GM21723 (cell line): ENCODE measurements around the gene CEP170.
"Not testable (repeated sequence)": the region's sequence is repeated elsewhere in the genome, so short reads cannot be mapped to it uniquely, and the experiment has no call there.

ENCODE experiments used
- ATAC-seq: cut with Tn5 transposase; IDR thresholded peaks from one replicate; pipeline ENCODE4 v1.9.1; 2021; ENCODE audit warnings: mild to moderate bottlenecking, moderate library complexity; ENCODE audit not compliant: unreplicated experiment

The CEP170 gene

GRCh38 chr1:243236604-243237252, 18.4 kb downstream of the CEP170 start:
- ATAC-seq = peak; percentile 76

DNA sequence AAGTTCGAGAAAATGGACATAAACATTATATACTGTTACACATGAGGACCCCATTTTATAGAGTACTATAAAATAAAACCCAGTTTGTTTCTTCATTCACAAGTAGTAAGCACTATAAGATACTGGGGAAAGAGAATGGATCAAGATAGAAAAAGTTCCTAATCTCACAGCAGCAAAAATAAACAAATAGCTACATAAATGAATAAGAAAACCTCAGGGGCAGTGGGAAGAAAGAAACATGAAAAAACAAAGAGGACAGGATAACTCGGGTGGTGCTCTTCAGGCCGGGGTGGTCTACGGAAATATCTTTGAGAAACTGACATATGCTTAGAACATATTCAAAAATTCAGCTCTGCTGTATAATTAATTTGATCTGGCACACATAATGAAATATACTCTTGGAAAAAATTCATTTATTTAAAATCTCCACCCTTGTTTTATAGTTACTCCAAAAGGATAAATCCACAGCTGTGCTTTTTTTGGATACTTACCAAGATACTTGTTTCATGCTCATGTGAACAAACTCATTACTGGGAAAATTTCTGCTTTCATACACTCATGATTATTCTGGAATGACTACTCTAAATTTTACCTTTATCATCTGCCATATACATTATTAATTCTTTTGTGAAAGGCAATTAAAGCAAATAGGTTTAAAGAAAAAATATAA, 20.0 kb downstream of the CEP170 start:
- no peak for ATAC-seq

DNA sequence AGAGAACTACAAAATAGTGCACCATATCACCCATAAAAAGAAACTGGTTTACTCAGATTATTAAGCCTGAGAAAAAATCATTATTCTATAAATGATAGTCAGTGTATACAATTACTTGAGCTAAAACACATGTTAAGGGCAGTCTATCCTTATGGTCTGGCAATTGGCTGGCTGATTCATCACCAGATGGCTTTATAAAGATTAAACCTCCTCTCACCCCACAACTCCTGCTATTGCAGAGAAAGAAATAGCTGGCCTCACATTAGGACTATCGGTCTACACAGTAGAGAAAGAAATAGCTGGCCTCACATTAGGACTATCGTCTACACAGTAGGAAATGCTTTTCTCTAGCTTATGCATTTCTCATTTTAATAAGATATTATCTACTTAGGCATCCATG, 21.2 kb downstream of the CEP170 start:
- ATAC-seq = no peak

GRCh38 chr1:243230914-243231313, 24.2 kb downstream of the CEP170 start:
- ATAC-seq = no peak

GRCh38 chr1:243229526-243229925, 25.6 kb downstream of the CEP170 start:
- ATAC-seq = no peak

GRCh38 chr1:243227622-243228021, 27.5 kb downstream of the CEP170 start:
- no peak for ATAC-seq

DNA sequence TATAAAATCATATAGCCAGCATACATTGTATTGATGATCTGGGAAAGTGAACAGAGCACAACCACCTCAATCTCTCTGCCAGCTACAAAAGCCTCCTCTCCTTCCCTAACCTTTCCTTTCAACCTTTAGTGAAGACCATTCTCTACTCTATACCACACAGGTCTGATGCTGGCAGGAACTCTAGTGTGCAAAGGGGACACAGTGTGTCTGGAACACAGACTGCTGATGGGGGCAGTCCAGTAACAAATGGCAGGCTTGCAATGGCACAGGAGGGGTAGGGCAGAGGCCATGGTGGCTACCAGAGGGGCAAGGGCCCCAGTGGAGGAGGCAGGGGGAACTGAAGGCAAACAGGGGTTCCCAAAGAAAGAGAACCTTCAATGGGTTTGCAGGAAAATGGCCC, 37.0 kb downstream of the CEP170 start:
- no peak for ATAC-seq

DNA sequence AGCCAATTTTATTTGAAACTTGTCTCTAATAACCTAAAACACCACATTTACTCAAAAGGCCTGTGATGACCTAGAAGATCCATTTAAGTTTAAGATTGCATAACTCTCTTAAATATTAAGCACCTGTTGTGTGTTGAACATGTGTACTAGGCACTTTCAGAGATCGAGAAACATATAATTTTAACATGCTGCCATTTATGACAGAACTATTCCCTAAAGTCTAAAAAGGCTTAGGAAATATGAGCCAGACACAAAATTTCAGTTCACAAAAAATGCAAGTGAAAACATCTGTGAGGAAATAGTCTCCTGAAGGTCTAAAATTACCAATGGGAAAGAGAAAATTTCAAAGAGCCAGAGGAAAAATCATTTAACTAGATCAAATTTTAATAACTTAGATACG, 37.7 kb downstream of the CEP170 start:
- no peak for ATAC-seq

- no peak for ATAC-seq
Observed at GRCh38 chr1:243216741-243217140, 38.3 kb downstream of the CEP170 start.

DNA sequence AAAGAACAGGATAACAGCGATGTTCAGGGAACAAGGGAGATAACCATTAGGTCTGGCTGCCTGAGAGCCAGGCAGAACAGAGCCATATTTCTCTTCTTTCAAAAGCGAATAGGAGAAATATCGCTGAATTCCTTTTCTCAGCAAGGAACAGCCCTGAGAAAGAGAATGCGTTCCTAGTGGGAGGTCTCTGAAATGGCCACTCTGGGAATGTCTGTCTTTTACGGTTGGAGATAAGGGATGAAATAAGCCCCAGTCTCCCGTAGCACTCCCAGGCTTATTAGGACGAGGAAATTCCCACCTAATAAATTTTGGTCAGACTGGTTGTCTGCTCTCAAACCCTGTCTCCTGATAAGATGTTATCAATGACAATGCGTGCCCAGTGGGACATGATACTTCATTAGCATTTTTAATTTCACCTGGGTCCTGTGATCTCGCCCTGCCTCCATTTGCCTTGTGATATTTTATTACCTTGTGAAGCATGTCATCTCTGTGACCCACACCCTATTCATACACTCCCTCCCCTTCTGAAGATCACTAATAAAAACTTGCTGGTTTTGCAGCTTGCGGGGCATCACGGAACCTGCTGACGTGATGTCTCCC, 39.7 kb downstream of the CEP170 start:
- ATAC-seq = not testable (repeated sequence)

DNA sequence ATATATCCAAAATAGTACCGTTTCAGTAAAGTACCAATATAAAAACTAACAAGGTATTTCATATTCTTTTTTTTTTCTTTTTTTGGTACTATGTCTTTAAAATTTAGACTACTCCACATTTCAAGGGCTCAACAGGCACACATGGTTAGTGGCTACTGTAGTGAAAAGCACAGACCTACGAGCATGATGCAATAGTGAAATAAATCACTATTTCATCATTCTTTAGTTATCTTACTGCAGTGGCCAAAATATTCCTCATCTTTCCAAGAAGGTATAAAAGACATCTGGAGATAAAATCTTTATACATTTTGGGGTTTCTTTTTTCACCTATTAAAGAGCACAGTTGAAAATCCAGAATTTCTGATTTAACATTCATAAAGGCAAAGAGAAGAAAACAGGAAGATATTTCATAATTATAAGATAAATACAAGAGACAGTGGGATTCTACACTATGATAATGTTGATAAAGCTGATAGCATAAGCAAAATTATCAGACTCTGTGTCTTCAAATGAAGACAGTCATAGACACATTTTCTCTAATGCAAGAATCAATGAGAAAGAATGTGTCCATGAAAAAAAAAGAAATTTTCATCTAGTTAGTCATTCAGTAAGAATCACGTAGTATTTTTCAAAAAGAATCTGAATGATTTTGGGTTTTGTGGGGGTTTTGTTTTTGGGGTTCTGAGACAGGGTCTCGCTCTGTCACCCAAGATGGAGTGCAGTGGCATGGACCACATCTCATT, 41.9 kb downstream of the CEP170 start:
- ATAC-seq = no peak

- ATAC-seq = not testable (repeated sequence)
Observed at GRCh38 chr1:243211984-243212383, 43.1 kb downstream of the CEP170 start.

GRCh38 chr1:243205026-243205501, 50.0 kb downstream of the CEP170 start:
- not testable (repeated sequence) for ATAC-seq

- ATAC-seq = not testable (repeated sequence)
Observed at GRCh38 chr1:243204336-243204735, 50.7 kb downstream of the CEP170 start.

- ATAC-seq = not testable (repeated sequence)
Observed at GRCh38 chr1:243203196-243203595, 51.9 kb downstream of the CEP170 start.

GRCh38 chr1:243201316-243201715, 53.8 kb downstream of the CEP170 start:
- ATAC-seq = not testable (repeated sequence)

- ATAC-seq = not testable (repeated sequence)
Observed at GRCh38 chr1:243197524-243197923, 57.6 kb downstream of the CEP170 start.

DNA sequence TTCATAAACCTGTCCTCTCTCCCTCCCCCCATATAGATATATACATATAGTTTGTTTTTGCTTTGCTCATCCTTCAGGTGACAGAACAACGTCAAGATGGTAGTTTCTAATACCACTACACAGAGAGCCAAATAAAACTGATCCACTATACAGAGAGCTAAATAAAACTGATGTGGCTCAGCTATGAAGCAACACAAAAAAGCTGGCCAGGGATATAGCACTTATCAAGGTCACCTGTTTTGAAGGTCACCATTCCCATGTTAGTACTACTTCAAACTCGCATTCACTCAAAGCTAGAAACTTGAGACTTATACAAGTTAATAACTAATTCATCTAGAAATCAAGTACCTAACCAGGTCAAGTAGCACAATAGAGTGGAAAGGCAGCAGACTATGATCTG, 61.8 kb downstream of the CEP170 start:
- ATAC-seq = not testable (repeated sequence)

DNA sequence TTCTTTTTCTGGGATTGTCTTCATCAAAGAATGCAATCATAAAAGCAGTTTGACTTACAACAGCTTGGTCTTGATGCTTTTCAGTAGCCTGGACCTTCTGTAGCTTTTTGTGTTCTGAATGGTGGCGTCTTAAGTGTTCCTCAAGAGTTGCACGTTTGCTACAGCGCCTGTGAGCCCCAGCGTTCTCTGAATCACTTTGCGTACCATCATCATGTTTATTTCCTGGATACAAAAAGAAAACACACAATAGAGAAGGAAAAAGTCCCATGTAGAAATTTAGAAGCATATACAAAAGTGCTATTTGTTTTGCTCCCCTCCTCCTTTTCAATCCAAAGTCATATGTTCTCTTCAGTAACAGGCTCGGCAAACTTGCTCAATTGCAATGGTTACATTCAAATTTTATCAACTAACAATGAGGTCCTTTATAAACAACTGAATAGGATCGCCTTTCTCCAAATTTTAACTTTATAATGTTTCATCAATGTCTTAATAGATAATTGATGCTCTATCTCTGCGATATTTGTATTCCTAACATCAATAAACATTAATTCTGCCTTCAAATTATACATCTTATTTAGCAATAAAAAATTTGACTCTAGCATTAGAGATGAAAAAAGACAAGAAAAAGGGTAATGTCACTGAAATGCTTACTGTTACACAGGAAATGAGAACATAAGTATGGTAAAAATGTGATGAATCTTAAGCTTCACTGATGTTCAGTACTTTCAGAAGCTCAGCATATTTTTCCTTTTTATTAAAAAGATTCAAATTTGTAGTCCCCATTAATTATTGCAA, 68.7 kb downstream of the CEP170 start:
- ATAC-seq = not testable (repeated sequence)

- ATAC-seq = not testable (repeated sequence)
Observed at GRCh38 chr1:243184787-243185186, 70.3 kb downstream of the CEP170 start.
